GM13976 (cell line): ENCODE results near the gene RCAN1.
"Not testable (repeated sequence)": the region's sequence is repeated elsewhere in the genome, so short reads cannot be mapped to it uniquely, and the experiment has no call there.

Experiments used
- DNase-seq: peaks from one replicate; pipeline ENCODE4 v3.0.0; 2012; ENCODE audit warnings: low spot score
- CTCF ChIP-seq: IDR thresholded peaks from 2 replicates; pipeline ENCODE4 v1.5.1; 2012; ENCODE audit warnings: borderline replicate concordance, mild to moderate bottlenecking; ENCODE audit not compliant: insufficient read depth; ENCODE audit errors: extremely low read depth, missing control alignments, control extremely low read depth
- in situ Hi-C: fragments of 300-500 bp; cut with MboI; formaldehyde crosslinking; loops from one replicate; pipeline ENCODE4 v1.12.0; 2022; ENCODE audit warnings: low sequenced_read_pairs, mixed read lengths, inconsistent platforms; ENCODE audit not compliant: unreplicated experiment

RCAN1 gene

GRCh38 chr21:34500191-34500590 lies 114.7 kb downstream of the RCAN1 start:
- no peak for TF ChIP-seq CTCF
- DNase-seq = no peak
- in situ Hi-C loops = no loop called here

GRCh38 chr21:34499116-34499515 lies 115.8 kb downstream of the RCAN1 start:
- no peak for DNase-seq
- no peak for TF ChIP-seq CTCF
- in situ Hi-C loops = no loop called here

GRCh38 chr21:34498623-34499022 lies 116.3 kb downstream of the RCAN1 start:
- no peak for DNase-seq
- no peak for TF ChIP-seq CTCF
- in situ Hi-C loops = no loop called here

- in situ Hi-C loops, DNase-seq: not testable (repeated sequence)
Measured at GRCh38 chr21:34483854-34484253, 131.1 kb downstream of the RCAN1 start.

GRCh38 chr21:34483435-34483834 lies 131.5 kb downstream of the RCAN1 start:
- DNase-seq, in situ Hi-C loops: not testable (repeated sequence)

- in situ Hi-C loops, DNase-seq: not testable (repeated sequence)
Measured at GRCh38 chr21:34467333-34467732, 147.6 kb downstream of the RCAN1 start.
